NCI-H345 (cell line): ENCODE data around the gene CHRM5.

Experiments used
- DNase-seq: peaks from one replicate; lab custom pipeline; 2025; lab: John Stamatoyannopoulos, UW

CHRM5 gene, protein sequence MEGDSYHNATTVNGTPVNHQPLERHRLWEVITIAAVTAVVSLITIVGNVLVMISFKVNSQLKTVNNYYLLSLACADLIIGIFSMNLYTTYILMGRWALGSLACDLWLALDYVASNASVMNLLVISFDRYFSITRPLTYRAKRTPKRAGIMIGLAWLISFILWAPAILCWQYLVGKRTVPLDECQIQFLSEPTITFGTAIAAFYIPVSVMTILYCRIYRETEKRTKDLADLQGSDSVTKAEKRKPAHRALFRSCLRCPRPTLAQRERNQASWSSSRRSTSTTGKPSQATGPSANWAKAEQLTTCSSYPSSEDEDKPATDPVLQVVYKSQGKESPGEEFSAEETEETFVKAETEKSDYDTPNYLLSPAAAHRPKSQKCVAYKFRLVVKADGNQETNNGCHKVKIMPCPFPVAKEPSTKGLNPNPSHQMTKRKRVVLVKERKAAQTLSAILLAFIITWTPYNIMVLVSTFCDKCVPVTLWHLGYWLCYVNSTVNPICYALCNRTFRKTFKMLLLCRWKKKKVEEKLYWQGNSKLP

DNA sequence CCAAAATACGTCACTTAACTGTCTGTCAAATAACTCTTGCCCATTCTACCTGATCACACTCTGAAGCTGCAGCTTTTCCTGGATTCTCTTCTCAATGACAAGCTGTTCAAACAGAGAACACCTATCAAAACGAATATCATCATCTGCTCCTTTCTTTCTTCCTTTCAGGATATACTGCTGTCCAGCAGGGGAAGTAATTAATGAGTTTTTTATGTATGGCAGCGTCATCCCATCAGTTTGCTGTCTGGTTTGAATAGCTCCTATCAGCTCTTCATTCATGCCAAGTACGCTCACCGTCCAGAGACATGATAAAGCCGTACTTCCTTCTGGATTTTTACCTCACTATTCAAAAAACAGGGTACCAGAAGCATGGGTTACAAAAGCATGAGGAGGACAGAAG lies at the start of gene CHRM5:
CHRM5 (plus strand) TSS at position 274 of the 400 bp plus-strand sequence. CDS start 94,221 bp downstream, outside the sequence.
- DNase-seq = peak; percentile 40

DNA sequence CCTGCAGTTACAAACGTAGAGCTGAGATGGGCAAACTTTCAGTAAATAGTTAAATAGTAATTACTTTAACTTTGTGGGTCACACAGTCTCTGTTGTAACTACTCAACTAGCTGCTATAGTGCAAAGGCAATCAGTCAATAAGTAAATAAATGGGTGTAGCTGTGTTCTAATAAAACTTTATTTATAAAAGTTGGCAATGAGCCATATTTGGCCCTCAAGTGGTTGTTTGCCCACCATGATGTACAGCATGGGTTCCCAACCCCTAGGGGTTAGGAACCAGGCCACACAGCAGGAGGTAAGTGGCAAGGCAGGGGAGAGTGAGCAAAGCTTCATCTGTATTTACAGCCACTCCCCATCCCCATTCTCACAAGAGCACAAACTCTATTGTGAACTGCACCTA lies 44.9 kb upstream of the CHRM5 start:
- DNase-seq = no peak

DNA sequence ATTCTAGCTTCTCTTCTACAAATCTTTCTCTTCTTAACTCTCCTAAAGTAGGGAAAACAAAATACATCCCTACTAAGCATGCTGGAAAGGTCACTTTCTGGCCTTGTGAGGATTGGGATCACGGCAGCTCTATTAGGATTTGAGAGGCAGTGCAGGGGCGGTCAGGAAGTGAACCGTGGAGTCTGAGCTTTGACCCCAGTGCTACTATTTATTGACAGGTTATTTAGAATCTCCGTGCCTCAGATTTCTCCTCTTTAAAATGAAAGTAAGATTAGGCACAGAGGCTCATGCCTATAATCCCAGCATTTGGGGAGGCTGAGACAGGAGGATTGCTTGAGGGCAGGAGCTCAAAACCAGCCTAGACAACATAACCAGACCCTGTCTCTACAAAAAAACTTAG lies 42.0 kb upstream of the CHRM5 start:
- no peak for DNase-seq

DNA sequence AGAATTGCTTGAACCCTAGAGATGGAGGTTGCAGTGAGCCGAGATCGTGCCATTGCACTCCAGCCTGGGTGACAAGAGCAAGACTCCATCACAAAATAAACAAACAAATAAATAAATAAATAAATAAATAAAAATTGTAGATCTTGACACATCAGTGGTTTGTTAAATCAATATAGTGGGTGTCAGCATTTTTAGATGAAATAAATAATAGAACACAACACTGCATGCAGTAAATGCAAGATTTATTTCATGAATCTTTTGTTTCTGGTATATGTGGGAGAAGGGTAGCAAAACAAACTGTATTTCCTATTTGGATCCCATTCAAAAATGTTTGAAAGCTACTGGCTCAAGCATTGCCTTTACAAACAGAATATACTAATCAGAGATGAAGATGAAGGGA lies 35.6 kb upstream of the CHRM5 start:
- no peak for DNase-seq

DNA sequence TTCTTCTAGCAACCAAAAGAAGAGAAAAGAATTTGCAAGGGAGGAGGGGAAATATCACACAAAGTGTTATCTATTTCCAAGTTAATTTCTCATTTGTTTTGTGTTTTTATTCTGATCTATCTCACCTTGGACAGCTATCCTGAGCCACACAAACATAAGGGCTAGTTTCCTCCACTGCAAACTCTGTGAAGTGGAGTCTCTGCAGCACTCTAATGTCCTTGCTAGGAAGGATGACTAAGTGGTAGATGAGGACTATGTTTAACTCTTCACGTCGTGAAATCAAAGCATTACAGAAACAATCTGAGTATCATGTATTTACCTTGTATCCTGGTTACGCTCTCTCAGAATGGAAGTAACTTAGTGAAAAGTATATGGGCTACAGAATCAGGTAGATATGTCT lies 33.9 kb upstream of the CHRM5 start:
- DNase-seq = no peak

DNA sequence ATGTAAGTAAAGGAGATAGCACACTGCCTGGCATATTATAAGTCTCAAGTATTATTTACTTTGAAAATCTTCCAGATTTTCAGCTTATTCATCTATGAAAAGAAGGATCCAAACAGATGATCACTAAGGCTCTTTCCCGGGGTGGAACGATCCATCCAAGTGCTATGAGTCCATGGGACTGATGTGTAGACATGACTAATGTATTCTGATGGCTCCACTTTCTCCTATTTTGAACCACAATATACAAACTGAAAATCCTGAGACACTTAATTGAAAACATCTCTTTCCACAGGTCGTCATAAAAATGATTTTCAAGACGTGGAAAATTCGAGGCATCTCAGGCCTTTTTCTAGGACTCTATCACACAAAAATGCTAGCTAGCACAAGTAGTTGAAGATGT lies 33.4 kb upstream of the CHRM5 start:
- no peak for DNase-seq

DNA sequence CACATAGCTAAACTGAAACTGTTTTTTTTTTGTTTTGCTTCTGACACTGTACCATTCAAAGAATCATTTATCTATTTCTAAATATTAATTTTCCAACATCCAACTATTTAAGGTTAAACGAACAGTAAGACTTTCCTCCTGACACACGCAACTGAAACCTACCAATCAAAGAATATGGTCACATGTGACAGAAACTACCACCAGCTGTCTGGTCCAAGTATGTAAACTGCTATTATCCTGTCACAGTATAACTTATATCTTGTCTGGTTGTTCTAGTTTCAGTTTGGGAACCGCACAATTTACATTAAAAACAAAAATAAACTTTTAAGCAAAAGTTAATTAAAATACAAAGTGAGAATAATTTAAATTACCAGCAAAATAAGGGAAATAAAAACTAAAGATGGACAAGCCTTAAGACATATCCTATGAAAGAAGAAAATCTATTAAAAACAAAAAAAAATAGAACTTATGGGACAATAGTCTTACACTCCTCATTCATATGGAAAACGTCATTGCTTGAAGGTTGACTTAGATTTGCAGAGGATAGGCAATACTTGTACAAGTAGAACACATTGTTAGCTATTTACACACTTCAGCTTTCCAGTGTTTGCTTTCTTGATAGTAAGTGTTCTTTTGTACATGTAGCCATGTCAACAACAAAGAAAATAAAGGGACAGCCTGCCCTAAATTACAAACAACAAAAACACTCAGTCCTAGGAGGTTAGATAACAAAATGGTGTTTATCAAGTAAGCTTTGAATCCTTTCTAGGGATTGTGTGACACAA lies 26.8 kb upstream of the CHRM5 start:
- DNase-seq = peak; percentile 85

DNA sequence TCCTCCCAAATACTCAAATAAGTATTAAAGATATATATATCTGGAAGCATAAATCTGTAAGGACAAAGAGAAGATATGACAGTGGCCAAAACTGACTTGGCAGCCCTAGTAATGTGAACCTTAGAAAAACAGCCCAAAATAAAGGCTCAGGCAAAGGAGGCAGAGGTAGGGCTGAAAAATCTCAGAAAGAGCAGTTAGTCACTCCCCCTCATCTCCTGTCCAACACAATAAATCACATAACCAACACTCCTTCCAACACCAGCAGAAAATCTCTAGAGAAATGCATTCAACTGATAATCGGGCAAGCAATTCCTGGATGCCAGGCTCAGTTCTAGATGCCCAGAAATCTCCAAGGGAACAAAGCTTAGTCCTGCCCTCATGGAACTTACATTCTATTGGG lies 22.1 kb upstream of the CHRM5 start:
- no peak for DNase-seq

DNA sequence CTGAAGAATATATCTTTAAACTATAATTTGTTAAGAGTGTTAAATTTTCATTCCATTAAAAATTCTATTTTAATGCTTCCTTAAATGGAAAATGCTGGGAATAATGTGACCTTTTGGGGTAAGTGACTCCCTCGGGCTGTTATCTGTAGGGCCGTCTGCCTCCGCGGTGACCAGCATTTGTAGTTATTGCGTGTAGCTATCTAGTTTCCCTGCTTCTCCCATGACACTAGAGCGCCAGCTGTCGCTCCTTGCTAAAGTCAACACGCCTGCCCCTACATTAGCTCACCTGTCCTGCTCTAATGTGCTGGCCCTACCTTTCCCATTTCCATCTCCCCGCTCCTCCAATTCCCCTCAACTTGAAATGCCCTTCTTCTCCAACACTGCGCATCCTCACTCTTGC lies 12.4 kb upstream of the CHRM5 start:
- peak; percentile 0 for DNase-seq

DNA sequence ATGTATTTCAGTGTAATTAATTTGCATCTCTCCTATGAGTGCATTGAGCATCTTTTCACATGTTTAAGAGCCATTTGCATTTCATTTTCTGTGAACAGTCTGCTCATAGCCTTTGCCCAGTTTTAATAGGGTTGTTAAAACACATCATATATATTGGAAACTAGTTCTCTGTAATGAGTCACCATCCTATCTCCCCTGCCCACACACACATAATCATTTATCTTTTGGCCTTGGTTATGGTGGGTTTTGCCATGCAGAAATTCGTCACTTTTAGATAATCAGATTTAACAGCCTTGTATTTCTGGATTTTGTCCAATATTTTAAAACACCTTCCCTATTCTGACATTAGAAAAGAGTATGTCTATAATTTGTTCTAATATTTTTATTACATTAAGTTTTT lies 11.9 kb upstream of the CHRM5 start:
- no peak for DNase-seq

DNA sequence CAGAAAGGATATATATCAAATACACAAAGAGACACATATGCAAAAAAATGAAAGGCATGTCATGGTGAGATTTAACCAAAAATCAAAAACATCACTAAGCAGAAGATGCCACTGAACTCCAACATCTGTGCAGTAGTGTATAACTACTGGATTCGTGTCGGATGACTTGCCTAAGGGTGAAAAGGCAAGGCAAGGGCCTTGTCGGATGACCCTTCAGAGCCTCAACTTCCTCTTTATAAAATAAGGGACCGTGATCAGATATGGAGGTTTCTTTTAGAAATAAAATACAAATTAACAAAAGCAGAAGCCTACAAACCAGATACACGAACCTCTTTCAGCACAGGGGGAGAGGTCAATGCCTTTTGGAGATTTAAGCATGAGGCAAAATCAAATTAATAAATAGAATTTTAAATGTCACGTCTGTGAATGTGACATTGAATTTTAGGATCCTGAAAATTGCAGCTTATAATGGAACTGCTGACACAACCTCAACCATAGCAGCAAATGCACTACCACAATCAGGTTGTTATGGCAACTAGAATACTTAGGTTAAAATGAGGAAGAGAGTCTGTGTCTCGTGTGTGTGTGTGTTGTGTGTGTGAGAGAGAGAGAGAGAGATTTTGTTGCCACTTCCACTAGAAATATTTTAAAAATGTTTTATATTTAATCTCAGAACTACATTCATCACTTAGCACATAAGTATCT lies 8.3 kb upstream of the CHRM5 start:
- no peak for DNase-seq

DNA sequence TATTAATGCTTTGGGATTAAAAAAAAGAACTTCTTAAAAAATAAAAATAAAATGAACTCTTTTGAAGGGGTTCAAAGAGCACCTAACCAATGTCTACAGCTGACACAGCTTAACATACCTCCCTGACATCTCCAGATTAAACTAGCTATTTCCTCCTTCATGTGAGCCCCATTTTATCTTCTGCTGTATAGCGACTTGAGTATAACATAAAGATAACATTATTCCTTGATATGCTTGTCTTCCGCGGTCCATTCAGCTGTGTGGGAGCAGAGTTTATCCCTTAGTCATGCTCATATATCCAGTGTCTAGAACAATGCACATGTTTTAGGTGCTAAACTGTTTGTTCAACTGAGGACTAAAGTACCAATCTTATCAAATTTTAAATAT lies 7.8 kb upstream of the CHRM5 start:
- DNase-seq = no peak

DNA sequence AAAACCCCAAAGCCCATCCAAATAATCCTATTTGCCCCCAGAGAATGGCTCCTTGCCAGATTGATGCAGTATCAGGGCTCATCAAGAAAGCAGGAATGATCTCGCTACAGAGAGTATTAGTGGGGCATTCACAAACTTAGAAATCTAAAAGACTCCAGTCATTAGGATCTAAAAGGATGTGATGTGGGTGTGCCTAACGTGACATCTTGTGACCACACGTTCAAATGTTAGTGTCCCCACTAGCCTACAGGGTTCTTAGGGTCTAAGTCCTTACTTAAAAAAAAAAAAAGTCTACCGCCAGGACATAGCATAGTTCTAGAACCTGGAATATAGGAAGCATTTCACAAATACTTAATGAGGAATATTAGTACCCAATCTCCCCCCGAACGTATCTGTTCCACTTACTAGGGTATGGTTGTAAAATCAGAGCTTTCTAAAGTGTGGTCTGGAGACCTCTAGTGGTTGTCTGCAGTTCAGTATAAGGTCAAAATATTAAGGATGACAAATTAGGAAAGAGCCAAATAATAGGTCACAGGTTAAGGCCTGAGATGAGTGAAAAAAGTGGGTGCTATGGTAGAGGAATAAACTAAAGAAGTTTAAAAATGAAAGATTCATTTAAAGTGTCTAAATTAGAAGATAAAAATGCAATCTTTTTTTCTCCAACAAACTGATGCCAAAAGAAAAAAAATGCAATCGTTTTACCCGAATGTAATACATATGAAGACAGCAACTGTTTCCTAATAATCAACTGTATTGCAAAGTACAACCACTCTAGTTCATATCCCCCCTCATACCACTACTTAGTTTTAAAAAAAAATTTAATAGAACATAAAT lies 4.2 kb upstream of the CHRM5 start:
- DNase-seq = peak; percentile 14

DNA sequence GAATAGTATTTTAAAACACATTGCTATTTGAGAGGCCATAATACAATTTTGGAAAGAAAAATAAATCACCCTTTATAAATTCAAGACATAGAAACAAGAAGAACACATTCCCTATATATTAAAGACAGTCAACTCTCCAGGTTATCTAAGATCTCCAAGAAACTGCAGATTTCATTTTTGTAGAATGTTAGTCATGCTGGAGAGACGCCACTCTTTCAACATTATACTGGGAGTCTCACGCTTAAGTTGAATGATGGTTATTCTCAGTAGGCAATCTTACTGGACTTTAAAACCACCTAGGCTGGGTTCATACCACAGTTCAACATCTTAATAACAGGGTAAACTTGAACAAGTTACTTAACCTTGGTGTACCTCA lies 3.6 kb upstream of the CHRM5 start:
- DNase-seq = no peak

DNA sequence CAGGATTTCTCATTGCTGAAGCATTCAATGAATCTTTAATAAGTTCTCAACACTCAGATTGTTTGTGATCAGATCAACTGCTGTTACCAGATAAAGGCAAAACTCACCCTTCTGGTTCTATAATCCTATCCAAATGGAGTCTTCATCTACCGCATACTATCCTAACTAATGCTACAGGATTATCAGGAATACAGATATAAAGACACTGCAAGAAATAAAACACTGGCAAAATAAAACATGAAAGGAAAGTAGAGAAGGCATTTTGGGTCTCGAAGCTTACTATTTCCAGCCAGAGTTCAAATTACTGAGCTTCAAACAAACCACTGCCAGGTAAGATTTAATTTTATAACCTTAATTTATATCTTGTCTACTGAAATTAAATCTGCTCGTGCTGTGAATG lies 524 bp downstream of the CHRM5 start:
- DNase-seq = no peak

DNA sequence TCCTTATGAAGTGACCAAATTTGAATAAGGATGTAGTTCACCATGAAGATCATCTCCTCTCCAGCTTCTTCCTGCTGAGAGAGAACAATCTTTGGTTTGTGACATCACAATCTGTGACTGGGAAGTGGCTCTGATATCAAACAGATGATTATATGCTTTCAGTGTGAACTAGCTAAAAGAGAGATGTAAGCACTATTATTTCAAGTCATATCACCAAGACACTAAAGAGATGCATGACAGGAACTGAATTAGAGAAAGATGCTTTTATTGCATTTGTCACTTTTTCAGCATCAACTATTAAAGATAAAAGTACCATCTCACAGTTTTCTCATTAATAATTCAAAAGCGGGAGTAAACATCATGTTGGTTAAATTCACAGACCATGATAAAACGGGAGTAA lies 3.5 kb downstream of the CHRM5 start:
- DNase-seq = no peak

DNA sequence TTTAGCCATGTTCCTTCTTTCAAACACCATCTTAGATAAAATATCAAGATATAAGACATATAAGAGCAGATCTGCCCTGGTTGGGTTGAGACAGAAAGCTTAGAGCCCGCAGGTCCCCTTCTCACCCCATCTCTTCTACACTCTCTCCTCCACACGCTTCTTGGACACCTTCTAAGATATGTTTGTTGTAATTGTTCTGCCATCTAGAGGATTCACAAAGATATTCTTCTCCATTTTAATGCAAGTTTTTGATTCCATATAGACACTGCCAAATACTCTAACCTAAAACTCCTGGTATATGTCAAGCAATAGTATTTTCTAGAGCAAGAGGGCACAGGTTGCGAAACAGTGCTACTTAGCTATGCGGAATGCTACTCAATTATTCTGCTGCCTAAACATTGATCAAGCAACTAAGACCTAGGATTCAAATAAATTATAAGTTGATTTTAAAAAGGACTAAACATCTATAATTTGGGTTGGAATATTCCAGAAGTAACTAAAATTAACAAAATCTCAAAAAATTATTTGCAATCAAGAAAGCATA lies 6.8 kb downstream of the CHRM5 start:
- DNase-seq = no peak

DNA sequence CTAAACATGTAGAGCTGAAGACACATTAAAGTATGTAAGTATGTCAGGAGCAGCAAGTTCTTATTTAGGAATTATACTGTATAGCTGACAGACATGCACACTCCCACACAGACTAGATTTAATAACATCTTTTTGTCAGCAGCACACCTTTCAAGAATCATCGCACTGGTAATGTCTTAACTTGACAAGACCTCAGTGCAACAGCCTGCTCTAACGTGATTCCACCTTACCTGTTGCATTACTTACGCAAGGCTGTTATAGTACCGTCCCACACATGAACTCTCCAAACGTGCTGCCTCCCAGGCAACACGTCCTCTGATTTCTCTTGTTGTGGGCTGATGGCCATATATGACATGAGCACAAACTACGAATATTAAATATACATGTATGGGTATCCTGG lies 11.9 kb downstream of the CHRM5 start:
- DNase-seq = no peak

DNA sequence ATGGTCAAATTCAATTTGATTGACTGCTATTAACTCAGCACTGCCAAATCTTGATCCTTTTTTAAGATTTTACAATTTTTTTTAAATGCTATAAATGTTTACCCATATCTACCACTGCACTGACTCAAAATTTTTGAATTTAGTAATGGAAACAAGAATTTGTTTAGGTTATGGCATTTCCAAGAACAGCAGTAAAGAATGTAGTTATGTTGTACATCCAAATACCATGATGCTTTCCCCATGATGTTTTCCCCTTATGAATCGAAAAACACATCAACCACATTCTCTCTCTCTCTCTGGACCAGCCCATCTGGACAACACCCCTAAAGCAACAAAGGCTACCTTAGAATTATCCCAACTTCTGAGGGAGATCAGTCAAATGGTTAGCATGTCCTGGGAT lies 14.2 kb downstream of the CHRM5 start:
- DNase-seq = no peak

DNA sequence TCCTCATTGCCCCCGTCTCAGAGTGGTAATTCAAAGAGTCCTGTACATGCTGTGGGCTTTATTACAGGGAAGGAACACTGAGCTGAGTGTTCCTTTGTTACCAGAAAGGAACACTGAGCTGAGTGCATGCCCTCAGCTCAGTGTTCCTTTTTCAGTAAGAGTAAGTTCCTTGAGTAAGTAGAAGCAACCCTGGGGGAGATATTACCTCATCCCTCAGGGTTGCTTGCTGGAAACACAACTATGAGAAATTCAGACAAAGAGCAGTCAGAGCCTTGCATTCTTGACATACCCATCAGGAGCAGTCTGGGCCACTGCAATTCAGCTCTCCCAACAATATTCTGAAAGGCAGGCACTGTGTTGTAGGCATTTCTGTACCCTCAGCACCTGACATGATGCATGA lies 17.0 kb downstream of the CHRM5 start:
- DNase-seq = no peak

DNA sequence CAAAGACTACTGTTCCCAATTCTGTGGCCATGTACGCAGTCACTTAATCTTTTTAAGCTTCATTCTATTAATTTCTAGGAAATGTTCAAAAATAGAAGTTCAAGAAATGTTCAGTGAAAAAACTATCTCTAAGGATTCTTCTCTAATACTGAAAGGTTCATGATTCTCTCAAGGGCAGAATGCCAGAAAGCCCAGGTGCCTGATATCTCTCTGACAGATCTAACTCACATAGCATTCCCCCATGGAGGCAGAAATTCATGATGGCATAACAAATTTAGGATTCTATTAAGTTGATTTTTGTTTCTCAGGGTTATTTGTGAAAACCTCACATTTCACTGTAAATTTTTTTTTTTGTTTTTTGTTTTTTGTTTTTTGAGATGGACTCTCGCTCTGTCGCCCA lies 17.5 kb downstream of the CHRM5 start:
- no peak for DNase-seq

DNA sequence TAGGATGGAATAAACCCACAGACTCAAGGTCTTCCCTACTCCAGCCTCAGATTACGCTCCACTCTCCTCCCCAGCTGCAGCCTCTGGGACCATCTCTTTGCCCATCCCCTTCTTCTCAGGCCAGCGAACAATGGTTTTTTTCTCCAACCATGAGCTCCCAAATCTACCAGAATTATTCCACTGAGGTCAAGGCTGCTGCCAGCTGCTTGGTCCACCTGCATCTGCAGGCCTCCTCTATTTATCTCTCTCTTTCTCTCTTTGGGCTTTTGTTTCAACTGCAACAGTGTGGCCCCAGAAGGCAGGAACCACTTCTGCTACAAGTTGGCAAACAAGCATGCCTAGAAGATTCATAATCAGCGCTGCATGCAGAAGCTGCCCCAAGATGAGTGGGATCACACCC lies 19.1 kb downstream of the CHRM5 start:
- no peak for DNase-seq
